Upper lobe of left lung (tissue), 6 donors: ENCODE measurements around the gene NRDE2. TPM values are rescaled to one million over a fixed set of nuclear protein-coding genes. Genes with fewer than 3 reads are reported as not detected.

Experiments
- ATAC-seq, 2 donors: fragments of 200-7000 bp; cut with Tn5 transposase; one replicate each; pipeline ENCODE4 v1.9.1; 2022; ENCODE audit warnings: mild to moderate bottlenecking in 2 of 2, moderate library complexity in 2 of 2; ENCODE audit not compliant: low FRiP score in 2 of 2
- DNase-seq, 2 donors: peaks; one replicate each; pipeline ENCODE4 v3.0.0-alpha.2; 2019 to 2020
- H3K27ac ChIP-seq, 4 donors: fragments of 200-600 bp; sonication (generic); one replicate each; pipeline ENCODE4 v1.5.1; 2016 to 2019
- H3K27me3 ChIP-seq, 4 donors: fragments of 200-600 bp; sonication (generic); one replicate each; pipeline ENCODE4 v1.5.1; 2017 to 2019
- H3K36me3 ChIP-seq, 4 donors: fragments of 200-600 bp; sonication (generic); one replicate each; pipeline ENCODE4 v1.5.1; 2016 to 2019
- H3K4me1 ChIP-seq, 4 donors: fragments of 200-600 bp; sonication (generic); one replicate each; pipeline ENCODE4 v1.5.1; 2018 to 2019
- H3K4me3 ChIP-seq, 4 donors: fragments of 200-600 bp; sonication (generic); one replicate each; pipeline ENCODE4 v1.5.1; 2017 to 2019; ENCODE audit warnings: mild to moderate bottlenecking in 2 of 4, moderate library complexity in 1 of 4
- H3K9me3 ChIP-seq, 4 donors: fragments of 200-600 bp; sonication (generic); one replicate each; pipeline ENCODE4 v1.5.1; 2018 to 2019
- CTCF ChIP-seq, 6 experiments: fragments of 450-650 bp in 4 of 6; fragments of 200-600 bp in 2 of 6; sonication (generic) in 2 of 6; IDR thresholded peaks; one replicate each; pipeline ENCODE4 v1.5.1; 2016 to 2019; ENCODE audit warnings: antibody characterized with exemption in 6 of 6
- EP300 ChIP-seq, 4 donors: sonication (generic); formaldehyde crosslinking; IDR thresholded peaks; one replicate each; pipeline ENCODE4 v1.5.1; 2017; ENCODE audit warnings: antibody characterized with exemption in 4 of 4, control low read depth in 2 of 4
- POLR2A ChIP-seq, 4 donors: fragments of 450-650 bp; IDR thresholded peaks; one replicate each; pipeline ENCODE4 v1.5.1; 2016 to 2017; ENCODE audit warnings: antibody characterized with exemption in 4 of 4, mild to moderate bottlenecking in 2 of 4
- POLR2AphosphoS5 ChIP-seq, 2 donors: sonication (generic); formaldehyde crosslinking; IDR thresholded peaks; one replicate each; pipeline ENCODE4 v1.5.1; 2017; ENCODE audit warnings: antibody characterized with exemption in 2 of 2
- WGBS, 2 donors: methylation state at CpG; one replicate each; pipeline ENCODE4 v1.1.5; 2017 to 2018; 5-methylcytosine and 5-hydroxymethylcytosine counted together
- total RNA-seq, 6 donors: library from RNA; depleted of rRNA in 4 of 6; stranded (reverse); fragments of >200 nt in 4 of 6; gene quantifications; one replicate each; pipeline versions ENCODE4 v1.1.0 to v1.2.1, GENCODE V29; 2016 to 2021
- donor health status: DM: no; HTN: no; CAD: no; lungs with moderate emphysema.
- donor health status: DM: no; HTN: yes; CAD: no; lungs with severe emphysema.

NRDE2 gene
- total RNA-seq, 6 donors from 2014 or later: 12.0 to 51.3 (median 20.3) TPM

- no peaks in the 10 kb centered on the region for H3K9me3 ChIP-seq
- TF ChIP-seq POLR2AphosphoS5 (IDR thresholded peaks at IDR 0.05) (no peak), CTCF (IDR thresholded peaks at IDR 0.05) (no peak)
- H3K4me1 ChIP-seq: peaks cover 0 to 8% (median 3%) of the 10 kb centered on the region in 4 donors
- H3K27ac ChIP-seq: no peak overlapping the region
- DNase-seq: no peak
- no peak overlapping the region for H3K4me3 ChIP-seq
- ATAC-seq: no peak
- 90 to 91% methylated on average over 14 of the region's 14 CpGs for WGBS, 2 donors
- H3K36me3 ChIP-seq: peaks cover 23 to 89% (median 45%) of the 10 kb centered on the region in 4 donors
- H3K27me3 ChIP-seq: no peaks in the 10 kb centered on the region
These were observed 44.0 kb downstream of the NRDE2 start for GRCh38 chr14:90287791-90288190.

- Histone ChIP-seq H3K9me3 (no peaks in the 10 kb centered on the region), H3K36me3 (peaks cover 23 to 87% (median 47%) of the 10 kb centered on the region in 4 donors), H3K27ac (no peak overlapping the region), H3K4me1 (no peaks in the 10 kb centered on the region), H3K27me3 (no peaks in the 10 kb centered on the region), H3K4me3 (no peak overlapping the region)
- DNase-seq: no peak
- no peak for ATAC-seq
- TF ChIP-seq CTCF (IDR thresholded peaks at IDR 0.05) (no peak), POLR2AphosphoS5 (IDR thresholded peaks at IDR 0.05) (no peak), EP300 (IDR thresholded peaks at IDR 0.05) (no peak), POLR2A (IDR thresholded peaks at IDR 0.05) (no peak)
These were observed 50.0 kb downstream of the NRDE2 start for GRCh38 chr14:90281756-90282155.

- 89 to 90% methylated on average over 8 of the region's 8 CpGs for WGBS, 2 donors
- TF ChIP-seq POLR2AphosphoS5 (IDR thresholded peaks at IDR 0.05) (no peak), EP300 (IDR thresholded peaks at IDR 0.05) (no peak), CTCF (IDR thresholded peaks at IDR 0.05) (no peak), POLR2A (IDR thresholded peaks at IDR 0.05) (no peak)
- Histone ChIP-seq H3K4me3 (no peak overlapping the region), H3K36me3 (peaks cover 21 to 87% (median 45%) of the 10 kb centered on the region in 4 donors), H3K9me3 (no peaks in the 10 kb centered on the region), H3K27ac (no peak overlapping the region), H3K4me1 (no peaks in the 10 kb centered on the region), H3K27me3 (no peaks in the 10 kb centered on the region)
- DNase-seq (no peak), ATAC-seq (no peak)
These were observed 50.5 kb downstream of the NRDE2 start for GRCh38 chr14:90281261-90281660.

GRCh38 chr14:90280096-90280495 lies 51.6 kb downstream of the NRDE2 start:
- ATAC-seq: no peak
- 94 to 96% methylated on average over 7 of the region's 7 CpGs for WGBS, 2 donors
- Histone ChIP-seq H3K4me1 (peaks cover 0 to 6% (median 5%) of the 10 kb centered on the region in 4 donors), H3K4me3 (no peak overlapping the region), H3K27me3 (no peaks in the 10 kb centered on the region), H3K36me3 (peaks cover 16 to 87% (median 43%) of the 10 kb centered on the region in 4 donors), H3K9me3 (no peaks in the 10 kb centered on the region), H3K27ac (no peak overlapping the region)
- no peak for TF ChIP-seq CTCF (IDR thresholded peaks at IDR 0.05)
- TF ChIP-seq POLR2AphosphoS5 (IDR thresholded peaks at IDR 0.05): no peak
- DNase-seq: no peak
